GM06990 (cell line): ENCODE results near the gene MORF4L2.
"Not testable (repeated sequence)": the region's sequence is repeated elsewhere in the genome, so short reads cannot be mapped to it uniquely, and the experiment has no call there.

ENCODE experiments used
- DNase-seq: peaks from one replicate; pipeline ENCODE4 v3.0.0-alpha.2; 2011; ENCODE audit not compliant: insufficient read length; ENCODE audit errors: extremely low read depth
- H3K27me3 ChIP-seq: replicated peaks from 2 replicates; pipeline ENCODE4 v1.6.0; 2011; ENCODE audit warnings: low read length; ENCODE audit not compliant: control insufficient read depth, insufficient read depth
- H3K36me3 ChIP-seq: 2 replicates; pipeline ENCODE4 v1.5.1; 2011; ENCODE audit warnings: low read length; ENCODE audit not compliant: control insufficient read depth, insufficient read depth
- H3K4me3 ChIP-seq: replicated peaks from 2 replicates; pipeline ENCODE4 v1.5.1; 2011; ENCODE audit warnings: low read depth, mild to moderate bottlenecking, control low read depth, low read length
- CTCF ChIP-seq: IDR thresholded peaks from 2 replicates; pipeline ENCODE4 v1.5.1; 2011; ENCODE audit warnings: low read length, control low read depth, mild to moderate bottlenecking, inconsistent platforms; ENCODE audit not compliant: insufficient read depth, poor library complexity, severe bottlenecking

Gene MORF4L2

GRCh38 chrX:103674531-103675454 is 11.7 kb downstream of the MORF4L2 start:
- no peak for DNase-seq
- no peak overlapping the region for H3K4me3 ChIP-seq
- H3K36me3 ChIP-seq, result no peaks in the 10 kb centered on the region
- no peaks in the 10 kb centered on the region for H3K27me3 ChIP-seq
- no peak for TF ChIP-seq CTCF

GRCh38 chrX:103669745-103670144 is 16.8 kb downstream of the MORF4L2 start:
- no peak for DNase-seq
- Histone ChIP-seq H3K36me3 (no peaks in the 10 kb centered on the region), H3K27me3 (no peaks in the 10 kb centered on the region), H3K4me3 (no peak overlapping the region)
- no peak for TF ChIP-seq CTCF

GRCh38 chrX:103666202-103667107 is 20.0 kb downstream of the MORF4L2 start:
- no peaks in the 10 kb centered on the region for H3K36me3 ChIP-seq
- no peaks in the 10 kb centered on the region for H3K27me3 ChIP-seq
- no peak for DNase-seq
- no peak overlapping the region for H3K4me3 ChIP-seq
- TF ChIP-seq CTCF, result no peak

DNA sequence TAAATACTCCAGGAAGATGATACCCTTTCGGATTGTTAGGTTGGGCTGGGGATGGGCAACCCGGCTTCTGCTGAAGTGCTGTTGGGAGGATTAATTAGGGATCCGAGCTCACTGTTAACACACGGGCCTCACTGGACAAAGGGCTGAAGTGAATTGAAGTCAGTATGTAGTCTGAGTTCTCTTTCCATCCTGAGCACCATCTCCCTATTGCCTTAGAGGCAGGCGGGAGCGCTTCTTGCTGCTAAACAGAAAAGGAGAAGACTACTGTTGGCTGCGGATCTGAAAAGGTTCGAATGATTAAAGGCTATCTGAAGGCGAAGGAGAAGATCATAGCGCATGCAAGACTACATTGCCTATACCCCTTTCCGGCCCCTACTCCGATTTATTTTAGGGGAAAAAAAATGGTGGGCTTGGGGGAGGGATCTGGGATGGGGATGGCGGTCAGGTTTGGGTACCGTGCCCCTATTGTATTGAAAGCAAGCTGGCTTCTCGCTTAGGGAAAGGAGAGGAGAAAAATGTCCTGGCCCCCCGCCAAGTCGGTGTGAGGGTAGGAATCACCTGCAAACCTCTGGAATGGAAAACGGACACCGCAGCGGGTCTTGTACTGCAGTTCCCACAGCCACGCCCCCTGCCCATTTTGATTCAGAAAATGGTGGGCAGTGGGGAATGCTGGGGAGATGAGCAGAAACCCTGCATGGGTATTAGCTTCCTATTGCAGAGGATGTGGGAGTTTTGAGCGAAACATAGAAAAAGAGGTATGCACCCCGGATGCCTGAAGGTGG is 22.3 kb downstream of the MORF4L2 start:
- Histone ChIP-seq H3K36me3 (no peaks in the 10 kb centered on the region), H3K27me3 (no peaks in the 10 kb centered on the region), H3K4me3 (no peak overlapping the region)
- no peak for DNase-seq
- no peak for TF ChIP-seq CTCF

GRCh38 chrX:103659460-103659859 is 27.0 kb downstream of the MORF4L2 start:
- not testable (repeated sequence) for H3K27me3 ChIP-seq, H3K4me3 ChIP-seq, DNase-seq, H3K36me3 ChIP-seq
